ENCODE measurements around the gene XYLB.

Gene XYLB

GRCh38 chr3:38364721-38365400, 18.3 kb downstream of the XYLB start:
- no peak for DNase-seq (ENCODE audit: low read depth in 2 of 2)

DNA sequence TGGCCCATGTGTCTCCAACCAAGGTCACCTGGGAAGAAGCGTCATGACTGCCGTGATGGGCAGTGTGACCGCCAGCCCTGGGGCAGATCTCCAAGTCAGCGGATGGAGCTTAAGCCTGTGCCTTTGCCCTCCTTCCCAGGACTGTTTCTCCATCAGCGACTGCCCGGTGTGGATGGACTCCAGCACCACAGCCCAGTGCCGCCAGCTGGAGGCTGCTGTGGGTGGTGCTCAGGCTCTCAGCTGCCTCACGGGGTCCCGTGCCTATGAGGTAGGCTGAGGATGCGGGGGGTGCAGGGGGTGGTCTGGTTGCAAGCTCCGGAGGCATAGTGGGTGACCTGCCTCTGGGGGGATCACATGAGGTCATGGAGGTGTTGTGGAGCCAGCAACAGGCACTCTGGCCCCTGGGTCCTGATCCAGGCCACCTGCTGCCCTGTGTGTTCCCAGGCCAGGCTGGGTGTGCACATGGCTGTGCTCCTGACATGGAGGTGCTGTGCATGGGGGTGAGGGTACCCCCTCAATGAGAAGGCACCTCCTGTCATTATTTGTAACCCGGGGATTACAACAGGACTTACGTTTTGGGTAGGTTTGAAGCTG, 19.0 kb downstream of the XYLB start:
- DNase-seq (ENCODE audit: low read depth in 2 of 2) = no peak

DNA sequence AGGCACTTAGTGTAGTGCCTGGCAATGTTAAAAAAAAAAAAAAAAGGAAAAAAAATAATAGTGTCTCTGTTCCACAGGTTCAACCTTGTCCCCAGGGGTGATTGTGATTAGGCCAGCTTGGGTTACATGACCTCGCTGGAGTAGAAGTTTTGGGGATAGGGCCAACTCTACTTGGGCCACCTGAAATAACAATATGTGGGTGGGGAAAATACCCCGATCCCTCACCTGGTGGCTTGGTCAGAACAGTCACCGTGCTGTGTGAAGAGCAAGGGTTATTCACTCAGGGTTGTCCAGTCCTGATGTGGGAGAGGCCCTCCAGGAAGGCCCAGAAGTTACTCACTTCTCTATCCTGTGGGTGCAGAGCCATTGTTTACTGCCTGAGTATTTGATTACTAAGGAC, 19.5 kb downstream of the XYLB start:
- DNase-seq (ENCODE audit: low read depth in 2 of 2) = no peak

- DNase-seq (ENCODE audit: low read depth in 2 of 2) = no peak
Observed at GRCh38 chr3:38367779-38368178, 21.2 kb downstream of the XYLB start.

DNA sequence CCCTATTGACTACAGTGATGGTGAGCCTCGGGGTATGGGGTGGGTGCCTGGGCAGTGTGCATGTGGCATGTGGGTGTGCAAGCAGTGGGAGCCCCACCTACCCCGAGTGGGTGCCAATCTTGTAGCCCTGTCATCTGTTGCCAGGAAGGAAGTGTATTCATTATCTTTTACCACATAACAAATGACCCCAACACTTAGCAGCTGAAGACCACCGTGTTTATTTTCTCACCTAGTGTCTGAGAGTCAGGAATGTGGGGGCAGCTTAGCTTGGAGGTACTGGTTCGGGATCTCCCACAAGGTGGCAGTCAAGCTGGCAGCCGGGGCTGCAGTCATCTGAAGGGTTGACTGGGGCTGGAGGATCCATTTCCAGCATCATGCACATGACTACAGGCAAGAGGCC, 21.7 kb downstream of the XYLB start:
- DNase-seq (ENCODE audit: low read depth in 2 of 2) = no peak

GRCh38 chr3:38369186-38369585, 22.6 kb downstream of the XYLB start:
- no peak for DNase-seq (ENCODE audit: low read depth in 2 of 2)

DNA sequence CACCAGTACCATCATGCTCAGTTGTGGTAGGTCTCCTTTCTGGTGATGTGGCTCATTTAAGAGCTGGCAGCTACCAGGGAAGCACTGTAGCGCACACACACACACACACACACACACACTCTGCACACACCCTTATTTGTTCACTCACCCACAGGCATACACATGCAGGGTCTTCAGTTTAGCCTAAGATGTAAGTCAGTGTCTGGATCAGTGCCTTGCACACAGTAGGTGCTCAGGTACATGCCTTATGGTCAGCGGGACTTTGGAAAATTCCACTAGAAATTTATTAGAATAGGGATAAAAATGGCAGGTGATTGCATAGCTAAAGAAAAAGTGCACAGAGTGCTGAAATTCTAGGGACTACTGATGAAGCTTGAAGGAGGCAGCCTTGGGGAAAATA, 23.6 kb downstream of the XYLB start:
- DNase-seq (ENCODE audit: low read depth in 2 of 2) = no peak

DNA sequence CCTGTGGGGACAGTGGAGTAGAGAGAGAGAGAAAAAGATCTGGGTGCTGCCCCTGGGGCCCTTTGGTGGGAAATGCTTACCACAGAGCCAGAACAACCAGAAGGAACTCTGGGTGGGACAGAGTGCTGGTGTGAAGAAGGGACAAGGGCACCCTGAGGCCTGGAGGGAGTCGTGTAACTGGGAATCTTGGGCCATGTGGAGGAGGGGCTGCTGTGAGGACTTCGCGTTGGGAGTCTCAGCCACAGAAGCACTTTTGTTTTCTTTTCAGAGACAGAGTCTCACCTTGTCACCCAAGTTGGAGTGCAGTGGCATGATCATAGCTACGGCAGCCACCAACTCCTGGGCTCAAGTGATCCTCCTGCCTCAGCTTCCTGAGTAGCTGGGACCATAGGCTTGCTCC, 24.3 kb downstream of the XYLB start:
- DNase-seq (ENCODE audit: low read depth in 2 of 2) = no peak

DNA sequence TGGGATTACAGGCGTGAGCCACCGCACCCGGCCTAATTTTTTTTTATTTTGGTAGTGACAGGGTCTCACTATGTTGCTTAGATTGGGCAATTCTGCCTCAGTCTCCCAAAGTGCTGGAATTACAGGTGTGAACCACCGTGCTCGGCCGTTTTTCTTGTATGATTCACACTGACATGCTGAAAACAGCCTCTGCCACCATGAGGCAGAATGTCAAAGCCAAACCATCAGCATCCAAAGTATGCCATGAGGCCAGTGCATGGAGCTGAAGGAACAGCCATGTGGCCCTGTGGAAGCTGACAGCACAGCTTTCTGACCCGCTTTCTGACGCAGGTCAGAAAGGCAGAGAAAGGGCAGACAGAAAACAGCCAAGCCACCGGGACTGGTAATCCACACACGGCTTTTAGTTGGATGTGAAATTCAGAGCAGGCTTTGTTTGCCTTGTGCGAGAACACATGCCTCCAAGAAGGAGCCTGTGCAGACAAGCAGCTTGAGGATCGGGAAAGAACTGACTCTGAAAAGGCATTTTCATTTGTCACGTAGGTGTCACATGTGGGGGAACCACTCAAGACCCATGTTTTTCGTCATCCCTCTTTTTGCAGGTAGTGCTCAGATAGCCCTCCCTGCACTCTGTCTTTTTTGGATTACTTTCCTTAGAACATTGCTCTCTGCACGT, 25.1 kb downstream of the XYLB start:
- no peak for DNase-seq (ENCODE audit: low read depth in 2 of 2)

DNA sequence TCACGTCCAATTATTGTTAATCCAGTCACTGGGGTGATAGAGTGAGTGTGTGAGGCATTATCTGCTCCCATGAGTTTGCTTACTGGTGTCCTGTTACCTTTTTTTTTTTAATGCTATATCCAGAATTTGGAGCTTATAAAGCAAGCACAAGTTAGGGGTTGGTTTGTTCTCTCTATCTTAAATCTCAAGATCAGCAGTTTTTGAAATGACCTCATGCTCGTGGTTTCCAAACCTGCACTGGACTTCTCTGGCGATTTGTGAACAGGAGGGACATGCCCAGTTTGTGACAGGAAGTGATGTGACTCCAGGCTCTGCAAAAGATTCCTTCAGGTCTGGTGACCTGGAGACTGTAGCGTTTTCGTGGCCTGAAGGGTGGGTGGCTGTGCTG, 25.6 kb downstream of the XYLB start:
- no peak for DNase-seq (ENCODE audit: low read depth in 2 of 2)

- DNase-seq (ENCODE audit: low read depth in 2 of 2) = peak in 1 of 2 donors; percentile 20
Observed at GRCh38 chr3:38374221-38374620, 27.6 kb downstream of the XYLB start.

DNA sequence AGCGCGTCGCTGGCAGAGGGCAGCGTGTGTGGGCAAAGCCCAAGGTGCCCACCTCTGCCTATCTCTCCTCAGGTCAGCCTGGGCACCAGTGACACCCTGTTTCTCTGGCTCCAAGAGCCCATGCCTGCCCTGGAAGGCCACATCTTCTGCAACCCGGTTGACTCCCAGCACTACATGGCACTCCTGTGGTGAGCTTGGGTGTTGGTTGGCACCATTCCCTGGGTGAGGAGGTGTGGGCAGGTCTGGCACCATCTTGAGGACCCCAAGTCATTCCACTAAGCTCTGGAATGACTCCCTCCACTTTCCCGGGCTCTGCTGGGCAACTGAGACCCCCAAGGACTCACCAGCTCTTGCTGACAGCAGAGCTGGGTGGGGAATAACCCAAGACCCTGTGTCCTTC, 28.5 kb downstream of the XYLB start:
- DNase-seq (ENCODE audit: low read depth in 2 of 2) = no peak

- no peak for DNase-seq (ENCODE audit: low read depth in 2 of 2)
Observed at GRCh38 chr3:38375488-38376097, 29.0 kb downstream of the XYLB start.

- no peak for DNase-seq (ENCODE audit: low read depth in 2 of 2)
Observed at GRCh38 chr3:38376098-38376816, 29.7 kb downstream of the XYLB start.

GRCh38 chr3:38379201-38379770, 32.7 kb downstream of the XYLB start:
- no peak for DNase-seq (ENCODE audit: low read depth in 2 of 2)

- no peak for DNase-seq (ENCODE audit: low read depth in 2 of 2)
Observed at GRCh38 chr3:38382506-38383080, 36.0 kb downstream of the XYLB start.

DNA sequence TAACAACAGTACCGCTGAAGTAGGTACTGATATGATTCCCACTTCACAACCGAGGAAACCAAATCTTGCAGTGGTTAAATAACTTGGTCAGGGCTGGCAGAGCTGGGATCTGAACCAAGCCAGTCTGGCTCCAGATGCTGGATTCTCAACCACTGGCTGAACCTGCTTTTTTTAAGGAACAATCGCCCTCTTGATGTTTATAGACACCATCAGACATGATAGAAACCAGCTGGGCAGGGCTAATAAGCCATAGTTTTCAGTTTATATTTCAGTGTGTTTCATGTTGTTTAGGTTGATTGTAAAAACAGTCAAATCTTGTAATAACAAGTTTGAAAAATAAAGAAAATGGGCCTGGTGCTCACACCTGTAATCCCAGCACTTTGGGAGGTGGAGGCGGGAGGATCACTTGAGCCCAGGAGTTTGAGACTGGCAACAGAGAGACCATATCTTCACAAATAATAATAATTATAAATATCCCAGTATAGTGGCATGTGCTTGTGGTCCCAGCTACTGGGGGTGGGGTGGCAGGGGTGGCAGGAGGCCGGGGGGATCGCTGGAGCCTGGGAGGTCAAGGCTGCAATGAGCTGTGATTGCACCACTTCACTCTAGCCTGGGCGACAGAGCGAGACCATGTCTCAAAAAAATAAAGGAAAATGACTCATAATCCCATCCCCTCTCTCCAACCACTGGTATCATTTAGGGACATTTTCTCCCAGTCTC, 36.7 kb downstream of the XYLB start:
- no peak for DNase-seq (ENCODE audit: low read depth in 2 of 2)

DNA sequence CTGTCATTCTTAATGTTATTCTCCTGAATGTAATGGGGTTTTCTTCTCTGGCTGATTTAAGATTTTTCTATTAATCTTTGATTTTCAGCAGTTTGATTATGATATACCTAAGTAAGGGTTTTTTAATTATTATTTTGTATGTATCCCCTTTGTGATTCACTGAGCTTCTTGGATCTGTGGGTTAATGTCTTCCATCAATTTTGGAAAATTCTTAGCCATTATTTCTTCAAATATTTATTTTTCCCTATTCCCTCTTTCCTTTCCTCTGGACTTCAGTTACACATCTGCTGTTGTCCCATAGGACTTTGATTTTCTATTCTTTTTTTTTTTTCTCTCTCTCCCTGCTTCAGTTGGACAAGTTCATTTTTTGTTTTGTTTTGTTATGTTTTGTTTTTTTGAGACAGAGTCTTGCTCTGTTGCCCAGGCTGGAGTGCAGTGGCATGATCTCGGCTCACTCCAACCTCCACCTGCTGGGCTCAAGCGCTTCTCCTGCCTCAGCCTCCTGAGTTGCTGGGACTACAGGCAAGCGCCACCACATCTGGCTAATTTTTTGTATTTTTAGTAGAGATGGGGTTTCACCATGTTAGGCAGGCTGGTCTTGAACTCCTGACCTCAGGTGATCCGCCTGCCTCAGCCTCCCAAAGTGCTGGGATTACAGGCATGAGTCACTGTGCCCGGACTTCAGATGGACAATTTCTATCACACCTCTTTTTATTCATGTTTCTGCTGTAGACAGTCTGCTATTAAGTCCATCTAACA, 40.6 kb downstream of the XYLB start:
- no peak for DNase-seq (ENCODE audit: low read depth in 2 of 2)

- DNase-seq (ENCODE audit: low read depth in 2 of 2) = no peak
Observed at GRCh38 chr3:38387862-38388261, 41.3 kb downstream of the XYLB start.

DNA sequence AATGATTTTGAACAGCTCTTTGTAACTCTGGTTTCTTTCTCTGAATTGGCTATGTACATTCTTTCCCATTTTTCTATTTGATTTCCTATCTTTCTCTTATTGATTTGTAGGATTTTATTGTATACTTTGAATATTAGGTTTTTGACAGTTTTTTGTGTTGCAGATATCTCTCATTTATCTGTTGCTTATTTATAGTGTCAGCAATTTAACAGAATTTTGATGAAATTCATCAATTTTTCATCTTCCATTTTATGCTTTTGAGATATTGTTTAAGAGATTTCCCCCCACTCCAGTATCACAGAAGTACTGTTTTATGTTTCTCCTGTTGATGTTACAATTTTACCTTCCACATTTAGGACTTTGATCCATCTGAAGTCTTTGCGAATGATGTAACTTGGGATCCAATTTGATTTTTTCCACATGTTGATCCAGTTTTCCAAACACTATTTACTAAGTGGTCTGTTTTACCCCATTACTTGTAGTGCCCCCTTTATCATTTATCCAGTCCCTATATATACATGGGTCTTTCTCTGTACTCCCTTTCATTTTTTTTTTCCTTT, 46.1 kb downstream of the XYLB start:
- DNase-seq (ENCODE audit: low read depth in 2 of 2) = no peak

Measured in stimulated activated CD4-positive, alpha-beta T cell treated with anti-CD3 and anti-CD28 coated beads, Interleukin-1b, Interleukin-23, amount 100 ng/mL, for 4 hours (primary cell).